GM23338 (cell line): ENCODE measurements around the gene FTO.

ENCODE experiments used
- CTCF ChIP-seq, 2 experiments: fragments of 200-600 bp in 1 of 2; sonication (generic) in 1 of 2; conservative IDR thresholded peaks; 2 replicates each; pipeline versions ENCODE4 v1.5.1 to v1.6.1; 2016 to 2017; ENCODE audit warnings: antibody characterized with exemption in 2 of 2, low read depth in 2 of 2, mild to moderate bottlenecking in 2 of 2, moderate library complexity in 1 of 2
- JUNB ChIP-seq: IDR thresholded peaks from one replicate; pipeline ENCODE4 v1.6.1; 2016; ENCODE audit warnings: antibody characterized with exemption; ENCODE audit not compliant: unreplicated experiment
- POLR2AphosphoS5 ChIP-seq: IDR thresholded peaks from 2 replicates; pipeline ENCODE4 v1.6.1; 2016; ENCODE audit warnings: antibody characterized with exemption, low read depth
- TF ChIP-seq, protein P1 (sequence below): IDR thresholded peaks from one replicate; pipeline ENCODE4 v1.6.1; 2018; ENCODE audit warnings: antibody characterized with exemption; ENCODE audit not compliant: unreplicated experiment

GRCh38 chr16:54156349-54156748 lies 452.4 kb downstream of the FTO start:
- TF ChIP-seq CTCF (conservative IDR thresholded peaks at IDR 0.05; ENCODE audit: low read depth in 2 of 2) (no peak), JUNB (no peak), POLR2AphosphoS5 (no peak)
- TF ChIP-seq, protein P1, sequence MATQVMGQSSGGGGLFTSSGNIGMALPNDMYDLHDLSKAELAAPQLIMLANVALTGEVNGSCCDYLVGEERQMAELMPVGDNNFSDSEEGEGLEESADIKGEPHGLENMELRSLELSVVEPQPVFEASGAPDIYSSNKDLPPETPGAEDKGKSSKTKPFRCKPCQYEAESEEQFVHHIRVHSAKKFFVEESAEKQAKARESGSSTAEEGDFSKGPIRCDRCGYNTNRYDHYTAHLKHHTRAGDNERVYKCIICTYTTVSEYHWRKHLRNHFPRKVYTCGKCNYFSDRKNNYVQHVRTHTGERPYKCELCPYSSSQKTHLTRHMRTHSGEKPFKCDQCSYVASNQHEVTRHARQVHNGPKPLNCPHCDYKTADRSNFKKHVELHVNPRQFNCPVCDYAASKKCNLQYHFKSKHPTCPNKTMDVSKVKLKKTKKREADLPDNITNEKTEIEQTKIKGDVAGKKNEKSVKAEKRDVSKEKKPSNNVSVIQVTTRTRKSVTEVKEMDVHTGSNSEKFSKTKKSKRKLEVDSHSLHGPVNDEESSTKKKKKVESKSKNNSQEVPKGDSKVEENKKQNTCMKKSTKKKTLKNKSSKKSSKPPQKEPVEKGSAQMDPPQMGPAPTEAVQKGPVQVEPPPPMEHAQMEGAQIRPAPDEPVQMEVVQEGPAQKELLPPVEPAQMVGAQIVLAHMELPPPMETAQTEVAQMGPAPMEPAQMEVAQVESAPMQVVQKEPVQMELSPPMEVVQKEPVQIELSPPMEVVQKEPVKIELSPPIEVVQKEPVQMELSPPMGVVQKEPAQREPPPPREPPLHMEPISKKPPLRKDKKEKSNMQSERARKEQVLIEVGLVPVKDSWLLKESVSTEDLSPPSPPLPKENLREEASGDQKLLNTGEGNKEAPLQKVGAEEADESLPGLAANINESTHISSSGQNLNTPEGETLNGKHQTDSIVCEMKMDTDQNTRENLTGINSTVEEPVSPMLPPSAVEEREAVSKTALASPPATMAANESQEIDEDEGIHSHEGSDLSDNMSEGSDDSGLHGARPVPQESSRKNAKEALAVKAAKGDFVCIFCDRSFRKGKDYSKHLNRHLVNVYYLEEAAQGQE: no peak
